Esophagus squamous epithelium (tissue), 5 donors: ENCODE results near the gene RPL4. TPM values are rescaled to one million over a fixed set of nuclear protein-coding genes. Genes with fewer than 3 reads are reported as not detected.

Experiments used
- DNase-seq: peaks from one replicate; lab custom pipeline; 2025; lab: John Stamatoyannopoulos, UW
- H3K27ac ChIP-seq, 4 donors: fragments of 200-600 bp; sonication (generic); one replicate each; pipeline ENCODE4 v1.5.1; 2016 to 2019; ENCODE audit warnings: mild to moderate bottlenecking in 1 of 4
- H3K27me3 ChIP-seq, 4 donors: fragments of 200-600 bp; sonication (generic); 1 replicate in 3 of 4; 2 replicates in 1 of 4; pipeline versions ENCODE4 v1.5.1 to v1.6.0; 2017 to 2021; ENCODE audit warnings: antibody characterized with exemption in 1 of 4
- H3K36me3 ChIP-seq, 3 donors: fragments of 200-600 bp; sonication (generic); one replicate each; pipeline ENCODE4 v1.5.1; 2016 to 2019
- H3K4me1 ChIP-seq, 3 donors: fragments of 200-600 bp; sonication (generic); one replicate each; pipeline ENCODE4 v1.5.1; 2017 to 2019
- H3K4me3 ChIP-seq, 4 donors: fragments of 200-600 bp; sonication (generic); 1 replicate in 3 of 4; 2 replicates in 1 of 4; pipeline ENCODE4 v1.5.1; 2016 to 2019; ENCODE audit warnings: mild to moderate bottlenecking in 2 of 4, moderate library complexity in 1 of 4
- H3K9me3 ChIP-seq, 3 donors: fragments of 200-600 bp; sonication (generic); one replicate each; pipeline ENCODE4 v1.5.1; 2016 to 2019
- CTCF ChIP-seq, 6 experiments: fragments of 450-650 bp in 4 of 6; fragments of 200-600 bp in 2 of 6; sonication (generic) in 2 of 6; IDR thresholded peaks; one replicate each; pipeline ENCODE4 v1.5.1; 2016 to 2019; ENCODE audit warnings: antibody characterized with exemption in 6 of 6, mild to moderate bottlenecking in 4 of 6, moderate library complexity in 4 of 6
- POLR2A ChIP-seq, 4 donors: fragments of 450-650 bp; IDR thresholded peaks; one replicate each; pipeline ENCODE4 v1.6.1; 2017; ENCODE audit warnings: antibody characterized with exemption in 4 of 4, mild to moderate bottlenecking in 4 of 4, moderate library complexity in 3 of 4
- WGBS, 2 donors: methylation state at CpG; one replicate each; pipeline ENCODE4 v1.1.5; 2018; 5-methylcytosine and 5-hydroxymethylcytosine counted together
- intact Hi-C: fragments of 100-400 bp; cut with DNase I; formaldehyde crosslinking; loops from one replicate; pipeline ENCODE4 v1.15.0; 2022
- total RNA-seq, 4 donors: library from RNA; depleted of rRNA; stranded (reverse); fragments of >200 nt; gene quantifications; one replicate each; pipeline ENCODE4 v1.1.0, GENCODE V29; 2016
- donor health status: DM: yes; HTN: yes; CAD: no.

Gene RPL4
- total RNA-seq, 4 donors from 2014 or later = 2,279 to 4,532 (median 3,529) TPM

GRCh38 chr15:66498501-66499386, 5.9 kb downstream of the RPL4 start:
- Histone ChIP-seq H3K36me3 (peaks cover 14 to 76% (median 35%) of the 10 kb centered on the region in 3 donors), H3K4me1 (peaks cover 19 to 69% (median 36%) of the 10 kb centered on the region in 3 donors), H3K9me3 (no peaks in the 10 kb centered on the region), H3K4me3 (no peak overlapping the region), H3K27ac (peak overlapping the region; percentile 11 to 95 (median 94)), H3K27me3 (no peaks in the 10 kb centered on the region)
- no peak for DNase-seq
- intact Hi-C loops = loop anchor here (5.0 kb wide), 1 partner anchor 111 kb away; the partner anchor contains the start of gene MAP2K1
- WGBS, 2 donors = 42 to 46% methylated on average over 3 of the region's 3 CpGs
- TF ChIP-seq CTCF (IDR thresholded peaks at IDR 0.05) (peak in 4 of 6 experiments; percentile 11 to 44 (median 32)), POLR2A (IDR thresholded peaks at IDR 0.05) (no peak)

- Histone ChIP-seq H3K4me1 (peaks cover 14 to 60% (median 27%) of the 10 kb centered on the region in 3 donors), H3K36me3 (peaks cover 14 to 80% (median 35%) of the 10 kb centered on the region in 3 donors), H3K4me3 (peak within 1 kb of the TSS; percentile 69 to 94 (median 83)), H3K27me3 (no peaks in the 10 kb centered on the region), H3K9me3 (no peaks in the 10 kb centered on the region), H3K27ac (peak within 1 kb of the TSS; percentile 89 to 95 (median 94))
- TF ChIP-seq CTCF (IDR thresholded peaks at IDR 0.05) = peak; percentile 94 to 99 (median 98)
- peak in 3 of 4 donors; percentile 54 to 72 (median 64) for TF ChIP-seq POLR2A (IDR thresholded peaks at IDR 0.05)
- 11 to 22% methylated on average over 11 to 26 of the region's 43 CpGs for WGBS, 2 donors
- peak; percentile 84 for DNase-seq
- intact Hi-C loops = loop anchor here (5.0 kb wide), 1 partner anchor 110 kb away; the partner anchor contains the start of gene MAP2K1
Measured at GRCh38 chr15:66497502-66498455, 6.9 kb downstream of the RPL4 start, which contains the start of gene SNAPC5. Gene SNAPC5, minus strand, starts transcription at chr15:66497762. Its CDS starts 31 bp downstream, at chr15:66497731.

GRCh38 chr15:66496951-66497501, 7.6 kb downstream of the RPL4 start:
- H3K9me3 ChIP-seq = no peaks in the 10 kb centered on the region
- WGBS, 2 donors = 21 to 38% methylated on average over 6 to 15 of the region's 17 CpGs

GRCh38 chr15:66494262-66494661, 10.4 kb downstream of the RPL4 start:
- TF ChIP-seq POLR2A (IDR thresholded peaks at IDR 0.05) = no peak
- TF ChIP-seq CTCF (IDR thresholded peaks at IDR 0.05) = no peak
- H3K36me3 ChIP-seq = peaks cover 8 to 79% (median 22%) of the 10 kb centered on the region in 3 donors
- H3K27me3 ChIP-seq = no peaks in the 10 kb centered on the region
- no peak for DNase-seq
- H3K4me1 ChIP-seq = peaks cover 14 to 43% (median 18%) of the 10 kb centered on the region in 3 donors
- no peak overlapping the region for H3K4me3 ChIP-seq
- H3K27ac ChIP-seq = no peak overlapping the region
- intact Hi-C loops = no loop called here
- 60 to 67% methylated on average over 2 of the region's 2 CpGs for WGBS, 2 donors
- no peaks in the 10 kb centered on the region for H3K9me3 ChIP-seq

More at GRCh38 chr15:66496951-66497501, 7.6 kb downstream of the RPL4 start:
- intact Hi-C loops = loop anchor here (5.0 kb wide), 1 partner anchor 110 kb away; the partner anchor contains the start of gene MAP2K1
- DNase-seq = no peak
- TF ChIP-seq POLR2A (IDR thresholded peaks at IDR 0.05) (no peak), CTCF (IDR thresholded peaks at IDR 0.05) (no peak)
- peaks cover 14 to 79% (median 35%) of the 10 kb centered on the region in 3 donors for H3K36me3 ChIP-seq
- peaks cover 14 to 53% (median 20%) of the 10 kb centered on the region in 3 donors for H3K4me1 ChIP-seq
- H3K4me3 ChIP-seq = peak overlapping the region; percentile 69 to 94 (median 83)
- peak overlapping the region; percentile 89 to 95 (median 94) for H3K27ac ChIP-seq
- H3K27me3 ChIP-seq = no peaks in the 10 kb centered on the region
